HepG2 (cell line): Measurements from ENCODE around the gene GDF9. TPM values are rescaled to one million over a fixed set of nuclear protein-coding genes. Genes with fewer than 3 reads are reported as not detected.

Experiments
- BORCS8-MEF2B ChIP-seq: sonication (generic); formaldehyde crosslinking; IDR thresholded peaks from 2 replicates; pipeline ENCODE4 v1.8.0; 2022; ENCODE audit warnings: mild to moderate bottlenecking, missing genetic modification reagents
- HIVEP1 ChIP-seq: sonication (generic); formaldehyde crosslinking; IDR thresholded peaks from 2 replicates; pipeline ENCODE4 v1.4.0; 2020; ENCODE audit warnings: mild to moderate bottlenecking, missing genetic modification reagents
- MLLT10 ChIP-seq: sonication (generic); formaldehyde crosslinking; IDR thresholded peaks from 2 replicates; pipeline ENCODE4 v1.4.0; 2020; ENCODE audit warnings: missing genetic modification reagents
- RFXANK ChIP-seq: IDR thresholded peaks from 2 replicates; pipeline ENCODE4 v1.6.1; 2016
- SALL2 ChIP-seq: sonication (generic); formaldehyde crosslinking; IDR thresholded peaks from 2 replicates; pipeline ENCODE4 v1.8.1; 2023; ENCODE audit warnings: mild to moderate bottlenecking, missing genetic modification reagents, inconsistent platforms
- SIN3B ChIP-seq: fragments of 150-350 bp; IDR thresholded peaks from 2 replicates; pipeline ENCODE4 v1.6.1; 2014; ENCODE audit warnings: low read length
- U2AF2 ChIP-seq: fragments of 200-400 bp; formaldehyde crosslinking; IDR thresholded peaks from 2 replicates; pipeline ENCODE4 v1.6.1; 2017; ENCODE audit warnings: low read depth, mild to moderate bottlenecking, low read length
- XRCC5 ChIP-seq: fragments of 200-400 bp; formaldehyde crosslinking; optimal IDR thresholded peaks from 2 replicates; pipeline ENCODE3; 2017; ENCODE audit warnings: mild to moderate bottlenecking, low read length
- ZNF180 ChIP-seq: sonication (generic); formaldehyde crosslinking; IDR thresholded peaks from 2 replicates; pipeline ENCODE4 v1.4.0; 2020; ENCODE audit warnings: low read depth, missing genetic modification reagents, borderline replicate concordance
- ZNF441 ChIP-seq: sonication (generic); formaldehyde crosslinking; IDR thresholded peaks from 2 replicates; pipeline ENCODE4 v1.7.0; 2021; ENCODE audit warnings: missing genetic modification reagents, borderline replicate concordance
- ZNF484 ChIP-seq: sonication (generic); formaldehyde crosslinking; IDR thresholded peaks from 2 replicates; pipeline ENCODE4 v1.5.1; 2020; ENCODE audit warnings: mild to moderate bottlenecking, low read depth, missing genetic modification reagents, borderline replicate concordance
- ZNF615 ChIP-seq: sonication (generic); formaldehyde crosslinking; IDR thresholded peaks from 2 replicates; pipeline ENCODE4 v1.5.0; 2020; ENCODE audit warnings: mild to moderate bottlenecking, missing genetic modification reagents, borderline replicate concordance
- ZNF703 ChIP-seq: sonication (generic); formaldehyde crosslinking; IDR thresholded peaks from 2 replicates; pipeline ENCODE4 v1.5.1; 2020; ENCODE audit warnings: missing genetic modification reagents, mild to moderate bottlenecking, moderate library complexity, borderline replicate concordance
- ZNF878 ChIP-seq: sonication (generic); formaldehyde crosslinking; IDR thresholded peaks from 2 replicates; pipeline ENCODE4 v1.8.1; 2023; ENCODE audit warnings: mild to moderate bottlenecking, missing genetic modification reagents, moderate library complexity
- ZZZ3 ChIP-seq: sonication (generic); formaldehyde crosslinking; IDR thresholded peaks from 2 replicates; pipeline ENCODE4 v1.4.0; 2020; ENCODE audit warnings: missing genetic modification reagents, mild to moderate bottlenecking, borderline replicate concordance
- polyA plus RNA-seq, 8 experiments: library from polyadenylated mRNA; depleted of rRNA in 3 of 8; stranded (reverse) in 7 of 8; unstranded in 1 of 8; fragments of >200 nt; fragmentation: Illumina TruSeq in 4 of 8; extraction: Trizol in 4 of 8; gene quantifications; 2 replicates each; pipeline versions ENCODE4 v1.2.1 to v1.2.3, GENCODE V29; 2011 to 2016; ENCODE audit warnings: low read depth in 4 of 8, missing spikeins in 1 of 8, mixed read lengths in 1 of 8; ENCODE audit not compliant: insufficient read depth in 1 of 8
- total RNA-seq, 5 experiments: library from RNA; depleted of rRNA; stranded (reverse); fragments of >200 nt; fragmentation: Illumina TruSeq; extraction: Trizol; gene quantifications; 2 replicates each; pipeline ENCODE4 v1.2.3, GENCODE V29; 2016; ENCODE audit warnings: low read depth in 1 of 5
- TF ChIP-seq, protein P1 (sequence below): sonication (generic); formaldehyde crosslinking; IDR thresholded peaks from 2 replicates; pipeline ENCODE4 v1.8.1; 2023; ENCODE audit warnings: mild to moderate bottlenecking, missing genetic modification reagents
- TF ChIP-seq, protein P2 (sequence below): sonication (generic); formaldehyde crosslinking; IDR thresholded peaks from 2 replicates; pipeline ENCODE4 v1.4.0; 2020; ENCODE audit warnings: mild to moderate bottlenecking, missing genetic modification reagents
- TF ChIP-seq, protein P3 (sequence below): IDR thresholded peaks from 2 replicates; pipeline ENCODE4 v1.6.1; 2016; ENCODE audit warnings: low read depth, control low read depth
- TF ChIP-seq, protein P4 (sequence below): conservative IDR thresholded peaks from 2 replicates; pipeline ENCODE4 v1.6.1; 2018; ENCODE audit warnings: missing genetic modification reagents
- TF ChIP-seq, protein P5 (sequence below): sonication (generic); formaldehyde crosslinking; IDR thresholded peaks from 2 replicates; pipeline ENCODE4 v1.4.0; 2020; ENCODE audit warnings: missing genetic modification reagents, borderline replicate concordance
- TF ChIP-seq, protein P6 (sequence below): IDR thresholded peaks from 2 replicates; pipeline ENCODE4 v1.6.1; 2016; ENCODE audit warnings: low read depth, borderline replicate concordance
- TF ChIP-seq, protein P7 (sequence below): sonication (generic); formaldehyde crosslinking; IDR thresholded peaks from 2 replicates; pipeline ENCODE4 v1.4.0; 2020; ENCODE audit warnings: mild to moderate bottlenecking, missing genetic modification reagents

The GDF9 gene
- total and polyA plus RNA-seq, 2 of the 13 experiments (the other 11 are each of a cell fraction or from before 2014, with no cell fraction given) = 0.33 to 0.38 TPM

DNA sequence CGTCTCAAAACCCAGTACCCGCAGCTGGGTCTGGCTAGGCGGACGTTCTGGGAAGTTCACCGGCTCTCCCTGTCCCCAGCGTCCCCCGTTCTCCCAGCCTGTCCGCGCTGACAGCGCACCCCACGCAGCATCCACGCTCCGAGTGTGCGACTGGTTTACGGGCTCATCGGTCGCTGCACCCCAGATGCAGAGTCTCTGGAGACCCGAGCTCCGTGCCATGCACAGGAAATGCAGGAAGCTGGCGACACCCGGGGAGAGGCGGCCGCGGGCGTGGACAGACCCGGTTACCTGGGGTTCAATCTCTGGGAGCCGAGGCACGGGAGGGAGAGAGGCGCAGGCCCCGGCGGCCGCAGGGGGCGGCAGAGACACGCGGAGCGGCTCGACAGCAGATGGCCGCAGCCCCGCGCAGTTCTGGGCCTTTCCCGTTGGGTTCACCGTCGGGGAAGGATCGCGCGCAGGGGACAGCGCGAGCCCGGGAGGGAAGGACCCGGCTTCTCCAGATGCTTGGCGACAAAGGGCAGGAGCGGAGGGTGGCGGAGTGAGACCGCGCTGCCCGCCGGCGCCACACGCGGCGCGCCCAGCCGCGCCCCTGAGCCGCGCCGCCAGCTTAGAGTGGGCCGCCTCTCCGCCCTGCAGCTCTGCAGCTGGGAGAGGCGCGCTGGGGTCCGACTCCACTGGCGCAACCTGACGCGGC is 36.4 kb downstream of the GDF9 start (continued):
- TF ChIP-seq BORCS8-MEF2B (CRISPR knock-in tag) (peak; percentile 62; the same call in 1 of the 2 replicates), ZNF180 (CRISPR knock-in tag) (0 out of 2 replicates have a peak, but pooled peaks have one; percentile 22), RFXANK (no peak), SALL2 (CRISPR knock-in tag) (no peak; the same call in none of the 2 replicates), HIVEP1 (CRISPR knock-in tag) (0 out of 2 replicates have a peak, but pooled peaks have one; percentile 23), ZNF703 (CRISPR knock-in tag) (peak; percentile 37; the same call in 1 of the 2 replicates), ZNF484 (0 out of 2 replicates have a peak, but pooled peaks have one; percentile 41), ZZZ3 (peak; percentile 60; the same call in 1 of the 2 replicates), XRCC5 (peak; percentile 77), ZNF615 (CRISPR knock-in tag) (0 out of 2 replicates have a peak, but pooled peaks have one; percentile 72), ZNF878 (0 out of 2 replicates have a peak, but pooled peaks have one; percentile 28), MLLT10 (CRISPR knock-in tag) (no peak), ZNF441 (peak; percentile 41; the same call in 1 of the 2 replicates), U2AF2 (no peak), SIN3B (no peak)
- TF ChIP-seq, protein P1, sequence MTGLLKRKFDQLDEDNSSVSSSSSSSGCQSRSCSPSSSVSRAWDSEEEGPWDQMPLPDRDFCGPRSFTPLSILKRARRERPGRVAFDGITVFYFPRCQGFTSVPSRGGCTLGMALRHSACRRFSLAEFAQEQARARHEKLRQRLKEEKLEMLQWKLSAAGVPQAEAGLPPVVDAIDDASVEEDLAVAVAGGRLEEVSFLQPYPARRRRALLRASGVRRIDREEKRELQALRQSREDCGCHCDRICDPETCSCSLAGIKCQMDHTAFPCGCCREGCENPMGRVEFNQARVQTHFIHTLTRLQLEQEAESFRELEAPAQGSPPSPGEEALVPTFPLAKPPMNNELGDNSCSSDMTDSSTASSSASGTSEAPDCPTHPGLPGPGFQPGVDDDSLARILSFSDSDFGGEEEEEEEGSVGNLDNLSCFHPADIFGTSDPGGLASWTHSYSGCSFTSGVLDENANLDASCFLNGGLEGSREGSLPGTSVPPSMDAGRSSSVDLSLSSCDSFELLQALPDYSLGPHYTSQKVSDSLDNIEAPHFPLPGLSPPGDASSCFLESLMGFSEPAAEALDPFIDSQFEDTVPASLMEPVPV (CRISPR knock-in tag) = peak; percentile 50
- TF ChIP-seq, protein P2, sequence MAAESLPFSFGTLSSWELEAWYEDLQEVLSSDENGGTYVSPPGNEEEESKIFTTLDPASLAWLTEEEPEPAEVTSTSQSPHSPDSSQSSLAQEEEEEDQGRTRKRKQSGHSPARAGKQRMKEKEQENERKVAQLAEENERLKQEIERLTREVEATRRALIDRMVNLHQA (CRISPR knock-in tag) = no peak
- TF ChIP-seq, protein P3, sequence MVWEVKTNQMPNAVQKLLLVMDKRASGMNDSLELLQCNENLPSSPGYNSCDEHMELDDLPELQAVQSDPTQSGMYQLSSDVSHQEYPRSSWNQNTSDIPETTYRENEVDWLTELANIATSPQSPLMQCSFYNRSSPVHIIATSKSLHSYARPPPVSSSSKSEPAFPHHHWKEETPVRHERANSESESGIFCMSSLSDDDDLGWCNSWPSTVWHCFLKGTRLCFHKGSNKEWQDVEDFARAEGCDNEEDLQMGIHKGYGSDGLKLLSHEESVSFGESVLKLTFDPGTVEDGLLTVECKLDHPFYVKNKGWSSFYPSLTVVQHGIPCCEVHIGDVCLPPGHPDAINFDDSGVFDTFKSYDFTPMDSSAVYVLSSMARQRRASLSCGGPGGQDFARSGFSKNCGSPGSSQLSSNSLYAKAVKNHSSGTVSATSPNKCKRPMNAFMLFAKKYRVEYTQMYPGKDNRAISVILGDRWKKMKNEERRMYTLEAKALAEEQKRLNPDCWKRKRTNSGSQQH (CRISPR knock-in tag) = peak; percentile 33; the same call in 1 of the 2 replicates
- TF ChIP-seq, protein P4, sequence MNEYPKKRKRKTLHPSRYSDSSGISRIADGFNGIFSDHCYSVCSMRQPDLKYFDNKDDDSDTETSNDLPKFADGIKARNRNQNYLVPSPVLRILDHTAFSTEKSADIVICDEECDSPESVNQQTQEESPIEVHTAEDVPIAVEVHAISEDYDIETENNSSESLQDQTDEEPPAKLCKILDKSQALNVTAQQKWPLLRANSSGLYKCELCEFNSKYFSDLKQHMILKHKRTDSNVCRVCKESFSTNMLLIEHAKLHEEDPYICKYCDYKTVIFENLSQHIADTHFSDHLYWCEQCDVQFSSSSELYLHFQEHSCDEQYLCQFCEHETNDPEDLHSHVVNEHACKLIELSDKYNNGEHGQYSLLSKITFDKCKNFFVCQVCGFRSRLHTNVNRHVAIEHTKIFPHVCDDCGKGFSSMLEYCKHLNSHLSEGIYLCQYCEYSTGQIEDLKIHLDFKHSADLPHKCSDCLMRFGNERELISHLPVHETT (CRISPR knock-in tag) = 0 out of 2 replicates have a peak, but pooled peaks have one; percentile 55
- TF ChIP-seq, protein P5, sequence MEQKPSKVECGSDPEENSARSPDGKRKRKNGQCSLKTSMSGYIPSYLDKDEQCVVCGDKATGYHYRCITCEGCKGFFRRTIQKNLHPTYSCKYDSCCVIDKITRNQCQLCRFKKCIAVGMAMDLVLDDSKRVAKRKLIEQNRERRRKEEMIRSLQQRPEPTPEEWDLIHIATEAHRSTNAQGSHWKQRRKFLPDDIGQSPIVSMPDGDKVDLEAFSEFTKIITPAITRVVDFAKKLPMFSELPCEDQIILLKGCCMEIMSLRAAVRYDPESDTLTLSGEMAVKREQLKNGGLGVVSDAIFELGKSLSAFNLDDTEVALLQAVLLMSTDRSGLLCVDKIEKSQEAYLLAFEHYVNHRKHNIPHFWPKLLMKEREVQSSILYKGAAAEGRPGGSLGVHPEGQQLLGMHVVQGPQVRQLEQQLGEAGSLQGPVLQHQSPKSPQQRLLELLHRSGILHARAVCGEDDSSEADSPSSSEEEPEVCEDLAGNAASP (CRISPR knock-in tag) = 0 out of 2 replicates have a peak, but pooled peaks have one; percentile 19
- TF ChIP-seq, protein P6, sequence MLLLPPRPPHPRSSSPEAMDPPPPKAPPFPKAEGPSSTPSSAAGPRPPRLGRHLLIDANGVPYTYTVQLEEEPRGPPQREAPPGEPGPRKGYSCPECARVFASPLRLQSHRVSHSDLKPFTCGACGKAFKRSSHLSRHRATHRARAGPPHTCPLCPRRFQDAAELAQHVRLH = 0 out of 2 replicates have a peak, but pooled peaks have one; percentile 19
- TF ChIP-seq, protein P7, sequence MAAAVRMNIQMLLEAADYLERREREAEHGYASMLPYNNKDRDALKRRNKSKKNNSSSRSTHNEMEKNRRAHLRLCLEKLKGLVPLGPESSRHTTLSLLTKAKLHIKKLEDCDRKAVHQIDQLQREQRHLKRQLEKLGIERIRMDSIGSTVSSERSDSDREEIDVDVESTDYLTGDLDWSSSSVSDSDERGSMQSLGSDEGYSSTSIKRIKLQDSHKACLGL (CRISPR knock-in tag) = peak; percentile 38; the same call in 1 of the 2 replicates
